NCI-H82 treated with DMSO at 0.1 percent for 48 hours (cell line): Measurements from ENCODE around the gene B4GALT7.
"Not testable (repeated sequence)": the region's sequence is repeated elsewhere in the genome, so short reads cannot be mapped to it uniquely, and the experiment has no call there.

Source experiments
- DNase-seq: peaks from one replicate; lab custom pipeline; 2025; ENCODE audit not compliant: unreplicated experiment; lab: John Stamatoyannopoulos, UW

B4GALT7 gene

DNA sequence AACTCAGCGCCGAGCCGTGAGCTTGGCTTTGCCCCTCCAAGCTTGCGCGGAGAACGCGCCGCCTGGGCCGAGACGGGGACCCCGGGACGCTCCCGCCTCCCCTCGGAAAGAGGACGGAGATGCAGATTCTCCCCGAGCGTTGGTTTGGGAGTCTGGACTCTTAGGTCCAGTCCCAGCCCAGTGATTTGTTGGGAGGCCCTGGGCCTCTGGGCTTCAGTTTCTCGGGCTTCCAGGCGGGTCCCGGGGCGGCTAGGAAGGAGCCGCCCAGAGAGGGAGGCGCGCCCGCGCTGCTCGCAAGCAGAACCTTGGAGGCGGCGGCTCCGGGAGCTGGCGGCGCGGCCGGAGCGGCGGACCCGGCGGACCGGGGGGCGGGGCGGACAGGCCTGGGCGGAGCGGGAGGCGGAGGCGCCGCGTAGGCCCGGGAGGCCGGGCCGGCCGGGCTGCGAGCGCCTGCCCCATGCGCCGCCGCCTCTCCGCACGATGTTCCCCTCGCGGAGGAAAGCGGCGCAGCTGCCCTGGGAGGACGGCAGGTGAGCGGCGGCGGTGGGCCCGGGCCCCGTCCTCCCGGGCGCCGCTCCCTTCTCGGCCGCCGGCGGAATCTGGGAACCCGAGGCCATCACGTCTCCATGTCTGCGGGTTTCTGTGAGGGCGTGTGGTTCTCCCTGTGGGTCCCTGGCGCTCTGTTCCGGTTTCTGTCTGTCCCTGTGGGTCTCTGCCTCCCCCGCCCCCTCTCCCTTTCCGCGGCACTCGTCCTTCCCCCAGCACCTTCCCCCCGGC is at the start of gene B4GALT7:
Gene B4GALT7, plus strand, starts transcription at position 402 of the 777 bp plus-strand sequence. Its CDS starts 79 bp downstream, at position 481.
- no peak for DNase-seq

DNA sequence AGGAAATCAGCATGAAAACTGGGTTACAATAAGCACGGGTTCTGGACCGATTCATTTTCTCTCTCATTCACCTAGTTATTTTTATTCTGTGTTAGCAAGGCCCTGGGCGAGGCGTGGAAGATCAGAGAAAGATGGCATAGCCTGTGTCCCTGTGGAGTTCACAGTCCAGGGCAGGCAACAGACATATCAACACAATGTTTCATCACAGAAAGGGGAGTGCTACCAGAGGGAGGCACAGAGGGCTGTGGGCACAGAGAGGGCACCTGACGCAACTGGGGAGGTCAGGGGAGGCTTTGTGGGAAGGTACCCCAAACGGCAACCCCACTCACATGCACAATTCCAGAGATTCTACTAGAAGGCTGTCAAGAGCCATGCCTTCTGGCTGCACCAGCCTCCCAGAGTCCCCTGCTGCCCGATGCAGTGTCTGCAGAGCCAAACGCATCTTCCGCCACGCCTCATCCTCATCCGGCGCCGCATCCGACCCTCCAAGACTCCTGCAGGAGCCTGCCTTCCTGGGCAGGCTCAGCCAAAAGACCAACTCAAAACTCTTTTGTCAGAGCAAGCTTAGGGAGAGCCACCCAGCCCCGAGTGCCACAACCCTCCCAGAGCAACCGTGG is 47.0 kb upstream of the B4GALT7 start:
- DNase-seq: no peak

DNA sequence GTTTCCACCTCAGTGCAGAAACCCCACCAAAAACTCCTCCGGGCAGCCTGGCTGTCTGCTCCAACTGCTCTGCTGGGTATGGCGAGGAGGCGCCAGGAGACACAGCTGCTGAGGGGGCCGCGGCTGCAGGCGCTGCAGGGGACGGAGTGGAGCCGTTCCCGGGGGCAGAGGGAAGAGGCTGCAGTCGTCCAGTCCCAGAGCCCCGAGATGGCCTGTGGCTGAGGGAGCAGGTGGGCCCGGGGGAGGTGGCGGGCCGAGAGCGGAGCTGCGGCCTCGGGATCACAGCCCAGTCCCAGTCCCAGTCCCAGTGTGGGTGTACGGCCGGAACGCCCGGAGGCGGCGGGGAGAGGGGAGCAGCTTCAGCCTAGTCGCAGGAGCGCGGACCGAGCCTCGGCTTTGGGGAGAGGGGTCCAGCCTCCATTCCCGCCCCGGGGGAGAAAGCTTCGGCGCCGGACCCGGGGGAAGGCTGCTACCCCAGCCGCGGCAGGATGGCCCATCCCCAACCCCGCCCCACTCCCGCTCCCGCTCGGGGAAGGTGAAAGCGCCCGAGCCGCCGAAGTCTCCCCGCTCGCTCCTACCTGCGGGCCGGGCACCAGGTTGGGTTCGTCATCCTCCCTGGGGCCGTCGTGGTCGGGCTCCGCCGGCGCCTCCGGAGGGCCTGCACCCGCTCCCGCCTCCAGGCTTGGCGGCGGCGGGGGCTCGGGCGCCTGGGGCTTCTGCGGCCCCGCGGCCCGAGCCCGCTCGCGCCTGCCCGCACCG is 46.1 kb upstream of the B4GALT7 start:
- DNase-seq: no peak

GRCh38 chr5:177554474-177555111 is 45.3 kb upstream of the B4GALT7 start, which contains the start of gene FAM193B:
TSS of gene FAM193B (minus strand) at chr5:177554563. CDS start at chr5:177554458, 105 bp downstream.
- DNase-seq: peak; percentile 50

DNA sequence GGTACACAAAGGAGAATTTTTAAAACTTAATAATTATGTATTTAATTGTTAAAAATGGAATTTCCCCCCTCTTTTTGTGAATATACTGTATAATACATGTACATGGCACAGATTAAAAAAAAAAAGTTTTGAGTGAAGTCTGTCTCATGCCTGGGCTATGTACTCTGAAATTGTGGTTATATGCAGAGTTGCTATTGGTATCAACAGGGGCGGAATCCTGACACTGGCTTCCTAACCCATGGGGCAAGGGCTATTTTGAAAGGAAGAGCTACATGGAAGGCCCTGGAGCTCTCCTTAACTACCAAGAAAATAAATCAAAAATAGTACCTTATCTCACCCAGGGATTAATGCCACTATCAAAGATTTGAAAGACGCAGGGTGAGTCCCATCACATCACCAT is 44.7 kb upstream of the B4GALT7 start:
- no peak for DNase-seq

- DNase-seq: no peak
Measured at GRCh38 chr5:177555665-177556064, 44.3 kb upstream of the B4GALT7 start.

GRCh38 chr5:177557041-177557647 is 42.8 kb upstream of the B4GALT7 start:
- no peak for DNase-seq

- no peak for DNase-seq
Measured at GRCh38 chr5:177557796-177558195, 42.1 kb upstream of the B4GALT7 start.

DNA sequence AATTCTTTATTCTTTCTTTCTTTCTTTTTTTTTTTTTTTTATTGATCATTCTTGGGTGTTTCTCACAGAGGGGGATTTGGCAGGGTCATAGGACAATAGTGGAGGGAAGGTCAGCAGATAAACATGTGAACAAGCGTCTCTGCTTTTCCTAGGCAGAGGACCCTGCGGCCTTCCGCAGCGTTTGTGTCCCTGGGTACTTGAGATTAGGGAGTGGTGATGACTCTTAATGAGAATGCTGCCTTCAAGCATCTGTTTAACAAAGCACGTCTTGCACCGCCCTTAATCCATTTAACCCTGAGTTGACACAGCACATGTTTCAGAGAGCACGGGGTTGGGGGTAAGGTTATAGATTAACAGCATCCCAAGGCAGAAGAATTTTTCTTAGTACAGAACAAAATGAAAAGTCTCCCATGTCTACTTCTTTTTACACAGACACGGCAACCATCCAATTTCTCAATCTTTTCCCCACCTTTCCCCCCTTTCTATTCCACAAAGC is 40.4 kb upstream of the B4GALT7 start:
- DNase-seq: not testable (repeated sequence)

DNA sequence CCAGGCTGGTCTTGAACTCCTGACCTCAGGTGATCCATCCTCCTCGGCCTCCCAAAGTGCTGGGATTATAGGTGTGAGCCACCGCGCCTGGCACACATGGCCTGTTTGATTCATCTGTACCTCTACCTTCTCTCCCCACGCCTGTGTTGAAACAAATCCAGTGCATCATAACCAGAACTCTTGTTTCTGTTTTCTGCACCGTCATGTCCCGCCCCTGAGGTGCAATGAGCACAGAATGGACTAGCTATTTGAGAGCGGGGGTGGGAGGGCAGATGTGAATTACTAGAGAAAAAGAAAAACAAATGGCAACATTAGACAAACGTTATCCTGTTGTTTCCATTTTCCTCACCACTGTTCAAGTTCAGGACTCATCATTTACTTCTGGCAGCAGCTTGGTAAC is 34.9 kb upstream of the B4GALT7 start:
- DNase-seq: no peak

- DNase-seq: no peak
Measured at GRCh38 chr5:177568326-177568725, 31.6 kb upstream of the B4GALT7 start.

- DNase-seq: no peak
Measured at GRCh38 chr5:177569894-177570293, 30.0 kb upstream of the B4GALT7 start.

DNA sequence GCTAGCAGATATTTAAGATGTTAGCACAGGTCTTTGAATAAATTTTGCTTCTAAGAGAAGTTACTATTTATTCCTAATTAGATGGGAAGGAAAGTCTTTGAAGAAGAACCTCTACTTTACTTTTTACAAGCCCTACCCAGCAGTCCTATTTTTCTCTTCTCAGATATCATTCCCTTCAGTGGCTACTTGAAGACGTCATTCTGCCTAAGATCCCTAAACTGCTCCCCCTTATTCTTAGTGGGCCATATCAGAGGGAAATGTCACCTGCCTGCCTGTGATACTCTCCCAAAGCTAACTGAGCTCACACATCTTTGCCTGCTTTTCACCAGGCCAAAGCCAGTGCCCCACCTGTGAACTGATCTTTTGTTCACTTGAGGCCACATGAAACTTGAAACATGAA is 24.4 kb upstream of the B4GALT7 start:
- no peak for DNase-seq

DNA sequence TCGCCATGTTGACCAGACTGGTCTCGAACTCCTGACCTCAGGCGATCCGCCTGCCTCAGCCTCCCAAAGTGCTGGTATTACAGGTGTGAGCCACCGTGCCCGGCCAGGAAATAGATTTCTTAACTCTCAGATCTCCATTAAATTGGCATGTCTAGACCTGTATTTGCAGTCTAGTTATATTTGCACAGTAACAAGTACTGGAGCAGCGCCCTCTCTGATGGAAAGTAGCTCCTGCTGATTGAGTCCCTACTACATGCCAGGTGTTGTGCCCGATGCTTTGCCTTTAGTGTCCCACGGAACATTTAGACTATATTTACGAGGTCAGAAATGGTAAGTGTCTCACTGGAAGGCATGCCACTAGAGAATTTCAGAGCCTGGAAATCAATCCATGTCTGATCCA is 23.8 kb upstream of the B4GALT7 start:
- no peak for DNase-seq

DNA sequence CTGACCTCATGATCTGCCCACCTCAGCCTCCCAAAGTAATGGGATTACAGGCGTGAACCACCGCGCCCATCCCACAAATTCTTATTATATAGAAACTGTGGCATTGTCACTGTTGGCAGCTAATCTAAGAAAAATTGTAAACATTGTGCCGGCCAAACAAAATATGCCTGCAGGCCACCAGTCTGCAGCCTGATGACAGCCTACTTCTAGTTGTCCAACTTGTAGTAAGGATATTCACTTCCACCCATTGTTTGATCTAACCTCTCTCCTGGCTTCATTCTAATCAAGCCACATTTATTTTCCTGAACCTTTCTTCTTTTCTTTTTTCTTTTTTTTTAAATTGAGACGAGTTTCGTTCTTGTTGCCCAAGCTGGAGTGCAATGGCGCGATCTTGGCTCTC is 21.6 kb upstream of the B4GALT7 start:
- no peak for DNase-seq

- no peak for DNase-seq
Measured at GRCh38 chr5:177588413-177588909, 11.5 kb upstream of the B4GALT7 start.

- DNase-seq: no peak
Measured at GRCh38 chr5:177590406-177590805, 9.5 kb upstream of the B4GALT7 start.

DNA sequence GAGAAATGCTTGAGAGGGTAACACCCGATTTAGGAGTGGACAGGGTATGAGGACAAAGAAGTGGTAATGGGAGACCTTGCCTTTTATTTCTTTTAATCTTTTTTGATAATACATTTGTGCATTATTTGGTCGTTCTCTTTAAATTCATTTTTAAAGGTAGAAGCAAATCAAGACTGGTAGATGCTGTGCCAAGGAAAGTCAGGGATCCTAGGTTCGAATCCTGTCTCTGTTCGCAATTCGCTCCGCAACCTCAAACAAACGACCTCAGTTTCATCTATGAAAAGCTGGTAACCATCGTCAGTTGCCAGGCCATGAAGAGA is 8.3 kb upstream of the B4GALT7 start:
- DNase-seq: no peak

- peak; percentile 25 for DNase-seq
Measured at GRCh38 chr5:177592010-177592834, 7.7 kb upstream of the B4GALT7 start, which contains the start of gene TMED9. TSS of gene TMED9 (plus strand) at chr5:177592203. CDS start at chr5:177592215, 12 bp downstream.

DNA sequence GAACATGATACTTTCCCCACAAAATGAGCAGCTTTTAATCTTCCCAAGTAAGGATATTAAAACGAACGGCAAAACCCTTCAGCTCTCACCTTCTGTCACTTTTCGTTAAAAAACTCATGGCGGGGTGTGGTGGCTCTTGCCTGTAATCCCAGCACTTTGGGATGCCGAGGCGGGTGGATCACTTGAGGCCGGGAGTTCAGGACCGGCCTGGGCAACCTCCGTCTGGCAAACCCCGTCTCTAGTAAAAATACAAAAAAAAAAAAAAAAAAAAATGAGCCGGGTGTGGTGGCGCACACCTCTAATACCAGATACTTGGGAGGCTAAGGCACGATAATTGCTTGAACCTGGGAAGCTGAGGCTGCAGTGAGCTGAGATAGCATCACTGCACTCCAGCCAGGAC is 7.0 kb upstream of the B4GALT7 start:
- DNase-seq: no peak
